Duodenal mucosa (tissue), 2 donors: Measurements from ENCODE around the gene DYNC1H1.

Experiments used
- H3K27ac ChIP-seq: one replicate; pipeline ENCODE4 v1.7.0; 2013; ENCODE audit warnings: low read depth, low read length
- H3K27me3 ChIP-seq, 2 donors: one replicate each; pipeline ENCODE4 v1.7.0; 2013; ENCODE audit warnings: low read length in 2 of 2, control low read depth in 1 of 2; ENCODE audit not compliant: insufficient read depth in 2 of 2, control insufficient read depth in 1 of 2
- H3K36me3 ChIP-seq, 2 donors: one replicate each; pipeline ENCODE4 v1.7.0; 2013; ENCODE audit warnings: low read length in 2 of 2, control low read depth in 1 of 2; ENCODE audit not compliant: insufficient read depth in 2 of 2, control insufficient read depth in 1 of 2
- H3K4me1 ChIP-seq, 2 donors: one replicate each; pipeline ENCODE4 v1.7.0; 2013; ENCODE audit warnings: low read length in 2 of 2, control low read depth in 1 of 2; ENCODE audit not compliant: insufficient read depth in 2 of 2, control insufficient read depth in 1 of 2
- H3K4me3 ChIP-seq, 2 donors: one replicate each; pipeline ENCODE4 v1.7.0; 2013; ENCODE audit warnings: low read length in 2 of 2, low read depth in 1 of 2
- H3K9ac ChIP-seq, 2 donors: one replicate each; pipeline ENCODE4 v1.7.0; 2013; ENCODE audit warnings: low read length in 2 of 2, low read depth in 1 of 2
- H3K9me3 ChIP-seq, 2 donors: one replicate each; pipeline ENCODE4 v1.7.0; 2013; ENCODE audit warnings: low read length in 2 of 2, control low read depth in 1 of 2; ENCODE audit not compliant: control insufficient read depth in 1 of 2

The DYNC1H1 gene

DNA sequence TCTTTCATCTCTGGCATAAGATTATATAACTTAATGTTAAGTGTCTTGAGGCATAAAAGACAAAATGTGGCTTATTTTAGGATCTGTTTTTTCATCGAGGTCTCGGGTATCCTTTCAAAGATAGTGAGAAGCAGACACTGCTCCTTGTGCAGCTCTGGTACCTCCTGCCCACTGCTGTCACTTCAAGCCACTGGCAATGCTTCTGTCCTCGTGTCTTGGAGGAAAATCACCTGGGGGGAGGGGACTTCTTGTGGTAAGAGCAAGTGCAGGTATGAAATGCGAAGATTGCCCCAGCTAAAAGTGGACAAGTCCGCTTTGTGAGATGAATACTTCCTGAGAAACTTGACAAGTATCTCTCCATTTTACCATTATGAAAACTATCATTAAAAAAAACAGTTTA is 37.8 kb upstream of the DYNC1H1 start:
- H3K9ac ChIP-seq: no peak overlapping the region

DNA sequence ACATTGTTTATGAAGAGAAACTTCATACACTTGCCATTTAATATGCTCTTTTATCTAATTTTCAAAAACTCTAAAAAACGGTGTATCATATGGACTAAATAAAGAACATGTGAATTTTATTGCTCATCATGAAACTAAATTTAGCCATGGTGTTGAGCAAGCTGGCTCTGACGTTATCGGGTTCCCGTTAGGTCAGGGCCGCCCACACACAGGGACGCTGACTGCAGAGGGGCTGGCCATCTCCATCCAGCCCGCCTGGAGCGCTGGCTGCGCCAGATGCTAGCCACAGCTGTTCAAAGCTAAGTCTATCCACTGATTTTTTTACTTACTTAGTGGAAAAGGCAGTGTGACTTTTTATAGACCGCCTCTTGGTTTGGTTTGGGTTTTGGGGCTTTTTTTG is 36.5 kb upstream of the DYNC1H1 start:
- peaks cover 8 to 27% of the 10 kb centered on the region in 2 donors for H3K36me3 ChIP-seq

More for the DNA sequence above, 37.8 kb upstream of the DYNC1H1 start:
- Histone ChIP-seq H3K27ac (no peak overlapping the region), H3K36me3 (peaks cover 8 to 32% of the 10 kb centered on the region in 2 donors), H3K4me1 (peaks cover 0 to 6% of the 10 kb centered on the region in 2 donors), H3K9me3 (no peaks in the 10 kb centered on the region), H3K27me3 (no peaks in the 10 kb centered on the region), H3K4me3 (no peak overlapping the region)

DNA sequence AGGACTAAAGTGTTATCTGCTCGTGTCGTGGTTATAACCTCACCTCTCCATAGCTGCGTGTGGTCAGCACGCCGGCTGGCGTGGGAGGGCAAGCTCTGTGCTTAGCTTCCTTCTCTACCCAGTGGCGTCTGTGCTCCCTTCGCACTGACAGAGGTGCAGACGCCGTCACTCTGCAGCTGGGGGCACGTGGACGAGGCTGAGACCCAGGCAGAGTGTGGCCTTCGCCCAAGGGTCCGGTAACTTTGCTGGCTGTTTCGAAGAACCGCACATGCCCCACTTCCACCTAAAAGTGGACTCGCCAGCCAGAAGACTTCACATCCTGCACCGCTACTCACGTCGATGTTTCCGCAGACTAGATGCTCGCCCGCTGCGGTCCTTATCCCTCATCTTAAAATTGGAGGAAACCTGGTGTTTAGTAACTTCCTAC is 35.9 kb upstream of the DYNC1H1 start:
- Histone ChIP-seq H3K9ac (no peak overlapping the region), H3K27me3 (no peaks in the 10 kb centered on the region), H3K27ac (no peak overlapping the region), H3K4me3 (no peak overlapping the region), H3K36me3 (peaks cover 8 to 25% of the 10 kb centered on the region in 2 donors), H3K4me1 (peaks cover 0 to 6% of the 10 kb centered on the region in 2 donors), H3K9me3 (no peaks in the 10 kb centered on the region)

More for the DNA sequence above, 36.5 kb upstream of the DYNC1H1 start:
- Histone ChIP-seq H3K9me3 (no peaks in the 10 kb centered on the region), H3K4me1 (peaks cover 0 to 6% of the 10 kb centered on the region in 2 donors), H3K27ac (no peak overlapping the region), H3K9ac (no peak overlapping the region), H3K27me3 (no peaks in the 10 kb centered on the region), H3K4me3 (no peak overlapping the region)

DNA sequence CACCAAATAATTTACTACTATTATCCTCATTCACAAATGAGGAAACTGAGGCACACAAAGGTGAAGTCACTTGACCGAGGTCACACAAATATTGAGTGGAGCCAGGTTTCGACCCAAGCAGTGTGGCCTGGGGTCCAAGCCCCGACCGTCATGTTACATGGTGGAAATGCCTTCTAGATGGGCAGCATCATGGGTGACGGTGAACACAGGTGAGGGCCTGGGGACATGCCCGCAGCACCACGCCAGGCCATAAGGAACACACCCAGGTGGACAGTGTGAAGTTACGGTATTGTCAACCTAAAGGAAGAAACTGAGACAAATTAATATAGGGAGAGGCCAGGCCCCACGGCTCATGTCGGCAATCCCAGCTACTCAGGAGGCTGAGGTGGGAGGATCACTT is 35.3 kb upstream of the DYNC1H1 start:
- H3K4me3 ChIP-seq: no peak overlapping the region
- no peaks in the 10 kb centered on the region for H3K9me3 ChIP-seq
- H3K4me1 ChIP-seq: peaks cover 0 to 6% of the 10 kb centered on the region in 2 donors
- peaks cover 8 to 25% of the 10 kb centered on the region in 2 donors for H3K36me3 ChIP-seq
- no peaks in the 10 kb centered on the region for H3K27me3 ChIP-seq
- no peak overlapping the region for H3K27ac ChIP-seq
- H3K9ac ChIP-seq: no peak overlapping the region

DNA sequence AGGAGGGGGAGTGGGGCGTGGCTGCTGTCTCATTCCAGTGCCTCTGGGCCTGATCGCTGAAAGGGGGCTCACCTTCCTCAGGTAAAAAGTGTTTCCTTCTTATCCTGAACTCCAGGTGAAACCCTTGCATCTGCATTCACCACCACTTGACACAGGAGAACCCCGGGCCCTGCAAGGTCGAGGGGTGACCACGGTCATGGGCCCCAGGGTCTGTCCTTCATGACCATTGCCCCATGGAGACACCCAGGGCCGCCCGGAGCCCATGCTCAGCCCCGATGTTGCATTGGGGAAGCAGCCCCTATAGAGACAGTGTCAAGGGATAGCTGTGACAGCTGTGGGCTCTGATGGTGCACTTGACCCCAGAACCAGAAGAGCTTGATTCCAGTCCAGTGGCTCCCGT is 34.4 kb upstream of the DYNC1H1 start:
- H3K36me3 ChIP-seq: peaks cover 5 to 21% of the 10 kb centered on the region in 2 donors
- H3K27me3 ChIP-seq: no peaks in the 10 kb centered on the region
- peaks cover 0 to 6% of the 10 kb centered on the region in 2 donors for H3K4me1 ChIP-seq
- no peaks in the 10 kb centered on the region for H3K9me3 ChIP-seq
- H3K4me3 ChIP-seq: no peak overlapping the region
- H3K27ac ChIP-seq: no peak overlapping the region
- no peak overlapping the region for H3K9ac ChIP-seq

DNA sequence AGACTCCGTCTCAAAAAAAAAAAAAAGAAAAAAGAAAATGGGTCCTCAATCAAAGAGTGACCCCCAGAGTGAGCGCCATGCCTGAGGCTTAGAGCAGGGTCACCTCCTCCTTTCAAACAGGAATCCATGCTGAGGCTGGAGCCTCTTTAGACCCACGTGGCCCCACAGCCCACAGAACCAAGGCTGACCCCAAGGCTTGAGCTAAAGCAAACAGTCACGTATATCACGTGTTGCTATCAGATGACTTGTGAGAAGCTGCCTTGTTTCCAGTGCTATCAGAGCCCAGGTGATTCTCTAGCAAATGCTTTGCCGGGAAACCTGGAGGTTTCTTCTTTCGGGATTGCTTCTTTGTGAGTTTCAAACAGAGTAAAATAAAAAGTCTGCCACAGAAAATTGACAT is 31.7 kb upstream of the DYNC1H1 start:
- Histone ChIP-seq H3K27me3 (no peaks in the 10 kb centered on the region), H3K36me3 (peaks cover 0 to 11% of the 10 kb centered on the region in 2 donors), H3K9ac (no peak overlapping the region), H3K27ac (no peak overlapping the region), H3K9me3 (no peaks in the 10 kb centered on the region), H3K4me3 (no peak overlapping the region), H3K4me1 (peaks cover 0 to 6% of the 10 kb centered on the region in 2 donors)

DNA sequence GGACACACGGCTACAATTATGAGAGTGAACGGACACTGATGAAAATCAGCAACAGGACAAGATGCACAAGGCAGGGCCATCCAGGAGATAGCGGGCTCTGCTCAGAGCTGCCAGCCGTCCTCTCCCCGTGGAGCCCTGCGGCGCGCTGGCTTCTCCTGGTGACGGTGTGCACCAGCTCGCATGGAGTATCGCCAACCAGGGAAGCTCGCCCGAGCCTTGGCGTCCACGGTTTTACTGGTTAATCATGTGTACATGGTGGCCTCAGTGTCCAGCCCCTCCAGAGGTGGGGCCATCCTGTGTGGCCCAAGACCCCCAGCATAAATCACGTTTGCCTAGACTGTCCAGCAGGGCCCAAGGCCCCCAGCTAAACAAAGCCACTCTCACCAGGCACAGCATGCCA is 31.2 kb upstream of the DYNC1H1 start:
- no peak overlapping the region for H3K4me3 ChIP-seq
- no peak overlapping the region for H3K27ac ChIP-seq
- H3K36me3 ChIP-seq: peaks cover 0 to 11% of the 10 kb centered on the region in 2 donors
- peaks cover 0 to 4% of the 10 kb centered on the region in 2 donors for H3K4me1 ChIP-seq
- no peaks in the 10 kb centered on the region for H3K9me3 ChIP-seq
- no peak overlapping the region for H3K9ac ChIP-seq
- H3K27me3 ChIP-seq: no peaks in the 10 kb centered on the region

DNA sequence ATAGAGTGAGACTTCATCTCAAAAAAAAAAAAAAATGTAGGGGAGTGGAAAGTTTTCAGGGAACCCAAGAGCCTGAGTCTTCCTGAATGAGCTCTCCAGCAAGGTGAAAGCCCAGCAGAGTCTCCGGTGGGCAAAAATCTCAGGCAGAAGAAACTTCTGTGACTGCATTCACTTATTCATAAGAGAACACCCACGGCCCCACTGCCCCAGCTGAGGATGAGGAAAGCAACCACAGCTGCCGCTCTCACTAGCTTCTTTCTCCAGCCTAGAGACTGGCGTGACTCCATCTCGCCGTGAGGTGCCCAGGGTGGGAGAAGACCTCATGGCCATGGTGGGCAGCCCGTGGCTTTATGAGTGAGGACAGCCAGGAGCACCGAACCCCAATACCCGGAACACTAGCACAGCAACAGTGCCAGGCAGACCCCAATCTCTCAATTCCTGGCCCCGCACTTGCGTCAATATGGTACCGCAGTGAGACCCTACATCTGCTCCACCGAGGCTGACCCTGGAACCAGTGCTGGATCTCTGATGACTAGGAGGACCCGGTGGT is 29.7 kb upstream of the DYNC1H1 start:
- no peak overlapping the region for H3K9ac ChIP-seq
- no peaks in the 10 kb centered on the region for H3K36me3 ChIP-seq

DNA sequence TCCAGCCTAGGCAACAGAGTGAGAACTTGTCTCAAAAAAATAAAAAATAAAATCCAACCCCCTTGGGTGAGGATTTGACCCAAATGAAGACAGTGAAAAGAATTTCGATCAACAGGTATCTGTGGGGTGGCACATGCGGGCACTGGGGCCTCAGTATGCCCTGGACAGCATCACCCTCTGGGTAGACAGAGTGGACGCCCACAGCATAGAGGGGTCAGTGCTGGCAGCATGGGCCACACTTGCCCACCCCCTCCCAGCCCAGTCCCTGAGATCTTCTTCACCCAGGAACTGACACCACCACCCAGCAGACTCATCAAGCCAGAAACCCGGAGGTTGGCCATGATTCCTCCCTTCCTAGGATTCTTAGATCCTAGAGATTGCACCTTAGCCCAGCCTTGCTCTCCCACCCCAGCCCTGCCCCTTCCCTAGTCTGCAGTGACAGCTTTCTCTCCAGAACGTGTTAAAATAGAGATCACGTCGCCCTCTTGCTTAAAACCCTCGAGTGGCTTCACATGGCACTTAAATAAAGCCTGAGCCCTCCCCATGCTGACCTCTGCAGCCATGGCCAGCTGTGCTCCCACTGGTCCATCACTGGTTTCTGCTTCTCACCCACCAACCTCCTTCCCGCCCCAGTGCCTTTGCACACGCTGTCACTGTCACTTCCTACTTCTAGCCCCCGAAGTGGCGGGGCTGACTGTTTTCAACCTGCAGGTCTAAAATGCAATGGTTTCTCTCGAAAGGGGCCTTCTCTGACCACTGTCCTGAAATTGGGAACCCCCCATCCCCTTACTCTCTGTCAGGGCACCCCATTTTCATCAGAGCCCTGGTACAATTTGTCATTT is 26.2 kb upstream of the DYNC1H1 start:
- H3K27me3 ChIP-seq: no peaks in the 10 kb centered on the region
- no peaks in the 10 kb centered on the region for H3K4me1 ChIP-seq
- H3K27ac ChIP-seq: no peak overlapping the region
- no peaks in the 10 kb centered on the region for H3K36me3 ChIP-seq
- no peaks in the 10 kb centered on the region for H3K9me3 ChIP-seq
- no peak overlapping the region for H3K4me3 ChIP-seq
- no peak overlapping the region for H3K9ac ChIP-seq

More for the DNA sequence above, 29.7 kb upstream of the DYNC1H1 start:
- Histone ChIP-seq H3K4me1 (no peaks in the 10 kb centered on the region), H3K9me3 (no peaks in the 10 kb centered on the region), H3K4me3 (no peak overlapping the region), H3K27ac (no peak overlapping the region), H3K27me3 (no peaks in the 10 kb centered on the region)

DNA sequence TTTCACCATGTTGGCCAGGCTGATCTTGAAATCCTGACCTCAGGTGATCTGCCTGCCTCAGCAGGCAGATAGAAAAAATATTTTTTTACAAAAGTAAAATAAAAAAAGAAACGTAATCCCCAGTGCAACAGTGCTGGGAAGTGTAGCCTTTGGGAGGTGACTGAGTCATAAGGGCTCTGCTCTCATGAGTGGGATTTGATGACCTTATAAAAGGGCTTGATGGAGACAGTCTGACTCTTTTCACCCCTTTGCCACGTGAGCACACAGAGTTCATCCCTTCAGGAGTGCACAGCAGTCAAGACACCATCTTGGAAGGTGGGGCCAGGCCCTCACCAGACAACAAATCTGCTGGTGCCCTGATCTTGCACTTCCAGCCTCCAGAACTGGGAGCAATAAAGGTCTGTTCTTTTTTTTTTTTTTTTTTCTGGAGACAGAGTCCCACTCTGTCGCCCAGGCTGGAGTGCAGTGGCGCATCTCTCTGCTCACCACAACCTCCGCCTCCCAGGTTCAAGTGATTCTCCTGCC is 24.7 kb upstream of the DYNC1H1 start:
- no peaks in the 10 kb centered on the region for H3K27me3 ChIP-seq
- H3K4me3 ChIP-seq: no peak overlapping the region
- no peak overlapping the region for H3K27ac ChIP-seq

More for the DNA sequence above, 24.7 kb upstream of the DYNC1H1 start:
- H3K9me3 ChIP-seq: no peaks in the 10 kb centered on the region
- no peaks in the 10 kb centered on the region for H3K36me3 ChIP-seq
- no peak overlapping the region for H3K9ac ChIP-seq
- no peaks in the 10 kb centered on the region for H3K4me1 ChIP-seq
